HepG2 (cell line): ENCODE measurements around the gene ZCCHC3. TPM values are rescaled to one million over a fixed set of nuclear protein-coding genes. Genes with fewer than 3 reads are reported as not detected.

ENCODE experiments used
- CBFB ChIP-seq: sonication (generic); formaldehyde crosslinking; IDR thresholded peaks from 2 replicates; pipeline ENCODE4 v1.4.0; 2020; ENCODE audit warnings: missing genetic modification reagents
- FIP1L1 ChIP-seq: fragments of 200-400 bp; formaldehyde crosslinking; IDR thresholded peaks from 2 replicates; pipeline ENCODE4 v1.6.1; 2018; ENCODE audit warnings: low read depth, mild to moderate bottlenecking, low read length, moderate library complexity, borderline replicate concordance; ENCODE audit not compliant: insufficient read depth
- IRX3 ChIP-seq: sonication (generic); formaldehyde crosslinking; IDR thresholded peaks from 2 replicates; pipeline ENCODE4 v1.8.1; 2023; ENCODE audit warnings: mild to moderate bottlenecking, low read depth, missing genetic modification reagents, borderline replicate concordance
- NR2C2 ChIP-seq: sonication (generic); formaldehyde crosslinking; IDR thresholded peaks from 2 replicates; pipeline ENCODE4 v1.4.0; 2020; ENCODE audit warnings: missing genetic modification reagents, mild to moderate bottlenecking, moderate library complexity, borderline replicate concordance
- PHF21A ChIP-seq: sonication (generic); formaldehyde crosslinking; IDR thresholded peaks from 2 replicates; pipeline ENCODE4 v1.5.0; 2020; ENCODE audit warnings: mild to moderate bottlenecking, missing genetic modification reagents
- RXRA ChIP-seq: sonication (generic); formaldehyde crosslinking; IDR thresholded peaks from 2 replicates; pipeline ENCODE4 v1.5.1; 2020; ENCODE audit warnings: missing genetic modification reagents
- SYNCRIP ChIP-seq: fragments of 200-400 bp; formaldehyde crosslinking; IDR thresholded peaks from 2 replicates; pipeline ENCODE4 v1.6.1; 2018; ENCODE audit warnings: mild to moderate bottlenecking, low read depth, low read length; ENCODE audit not compliant: insufficient read depth
- ZNF441 ChIP-seq: sonication (generic); formaldehyde crosslinking; IDR thresholded peaks from 2 replicates; pipeline ENCODE4 v1.7.0; 2021; ENCODE audit warnings: missing genetic modification reagents, borderline replicate concordance
- ZNF607 ChIP-seq: sonication (generic); formaldehyde crosslinking; IDR thresholded peaks from 2 replicates; pipeline ENCODE4 v1.5.1; 2020; ENCODE audit warnings: missing genetic modification reagents, mild to moderate bottlenecking, borderline replicate concordance
- ZNF616 ChIP-seq: sonication (generic); formaldehyde crosslinking; IDR thresholded peaks from 2 replicates; pipeline ENCODE4 v1.5.0; 2020; ENCODE audit warnings: low read depth, mild to moderate bottlenecking, missing genetic modification reagents
- ZNF644 ChIP-seq: IDR thresholded peaks from 2 replicates; pipeline ENCODE4 v1.6.1; 2016; ENCODE audit warnings: low read depth
- ZNF7 ChIP-seq: IDR thresholded peaks from 2 replicates; pipeline ENCODE4 v1.6.1; 2016; ENCODE audit warnings: missing biosample characterization, missing genetic modification reagents
- polyA plus RNA-seq, 8 experiments: library from polyadenylated mRNA; depleted of rRNA in 3 of 8; stranded (reverse) in 7 of 8; unstranded in 1 of 8; fragments of >200 nt; fragmentation: Illumina TruSeq in 4 of 8; extraction: Trizol in 4 of 8; gene quantifications; 2 replicates each; pipeline versions ENCODE4 v1.2.1 to v1.2.3, GENCODE V29; 2011 to 2016; ENCODE audit warnings: low read depth in 4 of 8, missing spikeins in 1 of 8, mixed read lengths in 1 of 8; ENCODE audit not compliant: insufficient read depth in 1 of 8
- total RNA-seq, 5 experiments: library from RNA; depleted of rRNA; stranded (reverse); fragments of >200 nt; fragmentation: Illumina TruSeq; extraction: Trizol; gene quantifications; 2 replicates each; pipeline ENCODE4 v1.2.3, GENCODE V29; 2016; ENCODE audit warnings: low read depth in 1 of 5
- TF ChIP-seq, protein P1 (sequence below): sonication (generic); formaldehyde crosslinking; IDR thresholded peaks from 2 replicates; pipeline ENCODE4 v1.4.0; 2020; ENCODE audit warnings: missing genetic modification reagents
- TF ChIP-seq, protein P2 (sequence below): sonication (generic); formaldehyde crosslinking; IDR thresholded peaks from 2 replicates; pipeline ENCODE4 v1.5.0; 2020; ENCODE audit warnings: missing genetic modification reagents, mild to moderate bottlenecking, borderline replicate concordance
- TF ChIP-seq, protein P3 (sequence below): sonication (generic); formaldehyde crosslinking; IDR thresholded peaks from 2 replicates; pipeline ENCODE4 v1.5.1; 2020; ENCODE audit warnings: missing genetic modification reagents, mild to moderate bottlenecking, borderline replicate concordance
- TF ChIP-seq, protein P4 (sequence below): sonication (generic); formaldehyde crosslinking; IDR thresholded peaks from 2 replicates; pipeline ENCODE4 v1.5.0; 2020; ENCODE audit warnings: missing genetic modification reagents, mild to moderate bottlenecking, borderline replicate concordance
- TF ChIP-seq, protein P5 (sequence below): IDR thresholded peaks from 2 replicates; pipeline ENCODE4 v1.6.1; 2016; ENCODE audit warnings: control low read depth
- TF ChIP-seq, protein P6 (sequence below): IDR thresholded peaks from 2 replicates; pipeline ENCODE4 v1.6.1; 2012; ENCODE audit warnings: low read depth, low read length, improper control_type of control experiment

ZCCHC3 gene
- total and polyA plus RNA-seq, 2 of the 13 experiments (the other 11 are each of a cell fraction or from before 2014, with no cell fraction given): 46.6 to 63.0 TPM

DNA sequence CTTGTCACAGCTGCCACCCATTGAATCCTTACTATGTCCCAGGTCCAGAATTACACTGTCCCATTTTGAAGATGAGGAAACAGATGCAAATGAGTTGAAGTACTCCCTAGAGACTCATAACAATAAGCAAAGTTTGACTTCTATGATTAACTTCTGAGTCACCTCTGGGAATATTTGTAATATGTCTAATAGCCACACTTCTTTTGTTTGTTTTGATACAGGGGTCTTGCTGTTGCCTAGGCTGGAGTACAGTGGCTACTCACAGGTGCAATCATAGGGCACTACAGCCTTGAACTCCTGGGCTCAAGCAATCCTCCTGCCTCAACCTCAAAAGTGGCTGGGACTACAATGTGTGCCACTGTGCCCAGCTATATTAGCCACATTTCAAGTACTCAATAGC is 16.6 kb downstream of the ZCCHC3 start (continued):
- TF ChIP-seq, protein P1, sequence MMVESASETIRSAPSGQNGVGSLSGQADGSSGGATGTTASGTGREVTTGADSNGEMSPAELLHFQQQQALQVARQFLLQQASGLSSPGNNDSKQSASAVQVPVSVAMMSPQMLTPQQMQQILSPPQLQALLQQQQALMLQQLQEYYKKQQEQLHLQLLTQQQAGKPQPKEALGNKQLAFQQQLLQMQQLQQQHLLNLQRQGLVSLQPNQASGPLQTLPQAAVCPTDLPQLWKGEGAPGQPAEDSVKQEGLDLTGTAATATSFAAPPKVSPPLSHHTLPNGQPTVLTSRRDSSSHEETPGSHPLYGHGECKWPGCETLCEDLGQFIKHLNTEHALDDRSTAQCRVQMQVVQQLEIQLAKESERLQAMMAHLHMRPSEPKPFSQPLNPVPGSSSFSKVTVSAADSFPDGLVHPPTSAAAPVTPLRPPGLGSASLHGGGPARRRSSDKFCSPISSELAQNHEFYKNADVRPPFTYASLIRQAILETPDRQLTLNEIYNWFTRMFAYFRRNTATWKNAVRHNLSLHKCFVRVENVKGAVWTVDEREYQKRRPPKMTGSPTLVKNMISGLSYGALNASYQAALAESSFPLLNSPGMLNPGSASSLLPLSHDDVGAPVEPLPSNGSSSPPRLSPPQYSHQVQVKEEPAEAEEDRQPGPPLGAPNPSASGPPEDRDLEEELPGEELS: no peak
- TF ChIP-seq ZNF441 (CRISPR knock-in tag) (no peak), ZNF644 (no peak), ZNF616 (CRISPR knock-in tag) (no peak), SYNCRIP (no peak), PHF21A (CRISPR knock-in tag) (no peak), ZNF607 (CRISPR knock-in tag) (no peak), CBFB (CRISPR knock-in tag) (no peak), IRX3 (no peak), NR2C2 (CRISPR knock-in tag) (no peak), RXRA (CRISPR knock-in tag) (peak; percentile 71; the same call in 1 of the 2 replicates), ZNF7 (CRISPR knock-in tag) (no peak), FIP1L1 (no peak)
- TF ChIP-seq, protein P2, sequence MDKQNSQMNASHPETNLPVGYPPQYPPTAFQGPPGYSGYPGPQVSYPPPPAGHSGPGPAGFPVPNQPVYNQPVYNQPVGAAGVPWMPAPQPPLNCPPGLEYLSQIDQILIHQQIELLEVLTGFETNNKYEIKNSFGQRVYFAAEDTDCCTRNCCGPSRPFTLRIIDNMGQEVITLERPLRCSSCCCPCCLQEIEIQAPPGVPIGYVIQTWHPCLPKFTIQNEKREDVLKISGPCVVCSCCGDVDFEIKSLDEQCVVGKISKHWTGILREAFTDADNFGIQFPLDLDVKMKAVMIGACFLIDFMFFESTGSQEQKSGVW: no peak
- TF ChIP-seq, protein P3, sequence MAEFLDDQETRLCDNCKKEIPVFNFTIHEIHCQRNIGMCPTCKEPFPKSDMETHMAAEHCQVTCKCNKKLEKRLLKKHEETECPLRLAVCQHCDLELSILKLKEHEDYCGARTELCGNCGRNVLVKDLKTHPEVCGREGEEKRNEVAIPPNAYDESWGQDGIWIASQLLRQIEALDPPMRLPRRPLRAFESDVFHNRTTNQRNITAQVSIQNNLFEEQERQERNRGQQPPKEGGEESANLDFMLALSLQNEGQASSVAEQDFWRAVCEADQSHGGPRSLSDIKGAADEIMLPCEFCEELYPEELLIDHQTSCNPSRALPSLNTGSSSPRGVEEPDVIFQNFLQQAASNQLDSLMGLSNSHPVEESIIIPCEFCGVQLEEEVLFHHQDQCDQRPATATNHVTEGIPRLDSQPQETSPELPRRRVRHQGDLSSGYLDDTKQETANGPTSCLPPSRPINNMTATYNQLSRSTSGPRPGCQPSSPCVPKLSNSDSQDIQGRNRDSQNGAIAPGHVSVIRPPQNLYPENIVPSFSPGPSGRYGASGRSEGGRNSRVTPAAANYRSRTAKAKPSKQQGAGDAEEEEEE (CRISPR knock-in tag): no peak
- TF ChIP-seq, protein P4, sequence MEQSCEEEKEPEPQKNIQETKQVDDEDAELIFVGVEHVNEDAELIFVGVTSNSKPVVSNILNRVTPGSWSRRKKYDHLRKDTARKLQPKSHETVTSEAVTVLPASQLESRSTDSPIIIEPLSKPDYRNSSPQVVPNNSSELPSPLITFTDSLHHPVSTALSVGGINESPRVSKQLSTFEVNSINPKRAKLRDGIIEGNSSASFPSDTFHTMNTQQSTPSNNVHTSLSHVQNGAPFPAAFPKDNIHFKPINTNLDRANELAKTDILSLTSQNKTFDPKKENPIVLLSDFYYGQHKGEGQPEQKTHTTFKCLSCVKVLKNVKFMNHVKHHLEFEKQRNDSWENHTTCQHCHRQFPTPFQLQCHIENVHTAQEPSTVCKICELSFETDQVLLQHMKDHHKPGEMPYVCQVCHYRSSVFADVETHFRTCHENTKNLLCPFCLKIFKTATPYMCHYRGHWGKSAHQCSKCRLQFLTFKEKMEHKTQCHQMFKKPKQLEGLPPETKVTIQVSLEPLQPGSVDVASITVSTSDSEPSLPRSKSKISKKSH: no peak
- TF ChIP-seq, protein P5, sequence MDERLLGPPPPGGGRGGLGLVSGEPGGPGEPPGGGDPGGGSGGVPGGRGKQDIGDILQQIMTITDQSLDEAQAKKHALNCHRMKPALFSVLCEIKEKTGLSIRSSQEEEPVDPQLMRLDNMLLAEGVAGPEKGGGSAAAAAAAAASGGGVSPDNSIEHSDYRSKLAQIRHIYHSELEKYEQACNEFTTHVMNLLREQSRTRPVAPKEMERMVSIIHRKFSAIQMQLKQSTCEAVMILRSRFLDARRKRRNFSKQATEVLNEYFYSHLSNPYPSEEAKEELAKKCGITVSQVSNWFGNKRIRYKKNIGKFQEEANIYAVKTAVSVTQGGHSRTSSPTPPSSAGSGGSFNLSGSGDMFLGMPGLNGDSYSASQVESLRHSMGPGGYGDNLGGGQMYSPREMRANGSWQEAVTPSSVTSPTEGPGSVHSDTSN (CRISPR knock-in tag): no peak
- TF ChIP-seq, protein P6, sequence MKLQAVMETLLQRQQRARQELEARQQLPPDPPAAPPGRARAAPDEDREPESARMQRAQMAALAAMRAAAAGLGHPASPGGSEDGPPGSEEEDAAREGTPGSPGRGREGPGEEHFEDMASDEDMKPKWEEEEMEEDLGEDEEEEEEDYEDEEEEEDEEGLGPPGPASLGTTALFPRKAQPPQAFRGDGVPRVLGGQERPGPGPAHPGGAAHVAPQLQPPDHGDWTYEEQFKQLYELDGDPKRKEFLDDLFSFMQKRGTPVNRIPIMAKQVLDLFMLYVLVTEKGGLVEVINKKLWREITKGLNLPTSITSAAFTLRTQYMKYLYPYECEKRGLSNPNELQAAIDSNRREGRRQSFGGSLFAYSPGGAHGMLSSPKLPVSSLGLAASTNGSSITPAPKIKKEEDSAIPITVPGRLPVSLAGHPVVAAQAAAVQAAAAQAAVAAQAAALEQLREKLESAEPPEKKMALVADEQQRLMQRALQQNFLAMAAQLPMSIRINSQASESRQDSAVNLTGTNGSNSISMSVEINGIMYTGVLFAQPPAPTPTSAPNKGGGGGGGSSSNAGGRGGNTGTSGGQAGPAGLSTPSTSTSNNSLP: 0 out of 2 replicates have a peak, but pooled peaks have one; percentile 34
